Measurements from ENCODE around the gene CFAP74.

DNA sequence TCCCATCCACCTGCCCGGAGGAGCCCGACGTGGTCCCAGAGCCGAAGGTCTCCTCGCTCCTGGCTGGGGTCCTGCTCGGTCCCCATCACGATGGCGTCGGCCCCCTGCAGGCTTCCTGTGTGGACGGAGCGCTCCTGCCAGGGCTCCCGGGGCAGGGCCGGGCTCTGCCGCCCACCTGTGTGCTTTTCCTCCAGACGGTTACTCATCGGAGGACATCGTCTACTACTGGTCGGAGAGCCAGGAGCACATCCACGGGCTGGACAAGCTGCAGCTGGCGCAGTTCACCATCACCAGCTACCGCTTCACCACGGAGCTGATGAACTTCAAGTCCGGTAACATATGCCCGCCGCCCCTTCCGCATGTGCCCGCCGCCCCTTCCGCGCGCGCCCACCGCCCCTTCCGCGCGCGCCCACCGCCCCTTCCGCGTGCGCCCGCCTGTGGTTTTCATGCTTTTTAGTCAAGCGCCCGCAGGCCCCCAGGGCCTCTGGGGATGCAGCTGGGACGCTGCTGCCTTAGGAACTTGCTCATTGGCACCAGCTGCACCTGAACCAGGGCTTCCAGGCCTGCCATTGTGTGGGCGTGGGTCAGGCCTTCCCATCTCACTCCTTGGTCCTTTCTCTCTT is 24.5 kb upstream of the CFAP74 start:
- TF ChIP-seq, protein P1, sequence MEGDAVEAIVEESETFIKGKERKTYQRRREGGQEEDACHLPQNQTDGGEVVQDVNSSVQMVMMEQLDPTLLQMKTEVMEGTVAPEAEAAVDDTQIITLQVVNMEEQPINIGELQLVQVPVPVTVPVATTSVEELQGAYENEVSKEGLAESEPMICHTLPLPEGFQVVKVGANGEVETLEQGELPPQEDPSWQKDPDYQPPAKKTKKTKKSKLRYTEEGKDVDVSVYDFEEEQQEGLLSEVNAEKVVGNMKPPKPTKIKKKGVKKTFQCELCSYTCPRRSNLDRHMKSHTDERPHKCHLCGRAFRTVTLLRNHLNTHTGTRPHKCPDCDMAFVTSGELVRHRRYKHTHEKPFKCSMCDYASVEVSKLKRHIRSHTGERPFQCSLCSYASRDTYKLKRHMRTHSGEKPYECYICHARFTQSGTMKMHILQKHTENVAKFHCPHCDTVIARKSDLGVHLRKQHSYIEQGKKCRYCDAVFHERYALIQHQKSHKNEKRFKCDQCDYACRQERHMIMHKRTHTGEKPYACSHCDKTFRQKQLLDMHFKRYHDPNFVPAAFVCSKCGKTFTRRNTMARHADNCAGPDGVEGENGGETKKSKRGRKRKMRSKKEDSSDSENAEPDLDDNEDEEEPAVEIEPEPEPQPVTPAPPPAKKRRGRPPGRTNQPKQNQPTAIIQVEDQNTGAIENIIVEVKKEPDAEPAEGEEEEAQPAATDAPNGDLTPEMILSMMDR (IDR thresholded peaks at IDR 0.05; ENCODE audit: extremely low read depth in 1 of 2, insufficient read depth in 1 of 2, low read depth in 1 of 2, low read length in 2 of 2), result no peak
- TF ChIP-seq POLR2AphosphoS5 (IDR thresholded peaks at IDR 0.05; ENCODE audit: insufficient read depth, low read depth, low read length) (no peak), GATA2 (IDR thresholded peaks at IDR 0.05; ENCODE audit: insufficient read depth, insufficient read length, low read depth, low read length) (no peak), JUN (IDR thresholded peaks at IDR 0.05; ENCODE audit: borderline replicate concordance, insufficient read depth, insufficient read length, low read depth) (no peak), POLR2A (IDR thresholded peaks at IDR 0.05; ENCODE audit: low read depth, low read length) (no peak), EZH2 (IDR thresholded peaks at IDR 0.05; ENCODE audit: borderline replicate concordance, low read depth, low read length, severe bottlenecking) (no peak), MYC (IDR thresholded peaks at IDR 0.05; ENCODE audit: low read depth, low read length) (no peak), FOS (IDR thresholded peaks at IDR 0.05; ENCODE audit: borderline replicate concordance, insufficient read depth, low read length) (no peak)
- TF ChIP-seq, protein P2, sequence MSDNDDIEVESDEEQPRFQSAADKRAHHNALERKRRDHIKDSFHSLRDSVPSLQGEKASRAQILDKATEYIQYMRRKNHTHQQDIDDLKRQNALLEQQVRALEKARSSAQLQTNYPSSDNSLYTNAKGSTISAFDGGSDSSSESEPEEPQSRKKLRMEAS (IDR thresholded peaks at IDR 0.05; ENCODE audit: insufficient read depth, insufficient read length), result no peak

All from endothelial cell of umbilical vein (primary cell).